H1 (cell line): ENCODE measurements around the gene LIMS1.

Source experiments
- BCL11A ChIP-seq, 2 experiments: IDR thresholded peaks; one replicate each; pipeline ENCODE4 v1.6.1; 2011; ENCODE audit warnings: low read depth in 2 of 2, low read length in 2 of 2, mild to moderate bottlenecking in 2 of 2
- CBX8 ChIP-seq: fragments of 300-800, 300-1000 bp; sonication (generic); IDR thresholded peaks from 2 replicates; pipeline ENCODE4 v1.7.1; 2016; ENCODE audit warnings: low read depth, low read length, borderline replicate concordance
- CREB1 ChIP-seq: IDR thresholded peaks from 2 replicates; pipeline ENCODE4 v1.6.1; 2012; ENCODE audit warnings: inconsistent platforms
- CTCF ChIP-seq, 3 experiments: IDR thresholded peaks; 1 replicate in 2 of 3; 2 replicates in 1 of 3; pipeline versions ENCODE4 v1.5.1 to v1.6.1; 2011; ENCODE audit warnings: low read length in 3 of 3, mild to moderate bottlenecking in 3 of 3, inconsistent platforms in 2 of 3, low read depth in 1 of 3, moderate library complexity in 1 of 3; ENCODE audit not compliant: insufficient read depth in 1 of 3; ENCODE audit errors: control extremely low read depth in 1 of 3
- HDAC6 ChIP-seq: IDR thresholded peaks from one replicate; pipeline ENCODE4 v1.7.1; 2012; ENCODE audit warnings: low read depth, mild to moderate bottlenecking, inconsistent platforms, low read length, moderate library complexity
- KDM1A ChIP-seq: fragments of 200-600, 300-600 bp; sonication (generic); IDR thresholded peaks from 2 replicates; pipeline ENCODE4 v1.7.1; 2016; ENCODE audit warnings: mild to moderate bottlenecking, low read length, borderline replicate concordance
- POLR2A ChIP-seq, 2 experiments: IDR thresholded peaks; 1 replicate in 1 of 2; 2 replicates in 1 of 2; pipeline ENCODE4 v1.6.1; 2011; ENCODE audit warnings: low read depth in 2 of 2, low read length in 2 of 2, mild to moderate bottlenecking in 2 of 2; ENCODE audit errors: control extremely low read depth in 1 of 2
- POLR2AphosphoS5 ChIP-seq: IDR thresholded peaks from 2 replicates; pipeline ENCODE4 v1.6.1; 2011; ENCODE audit warnings: low read depth, low read length
- SIX5 ChIP-seq: IDR thresholded peaks from 2 replicates; pipeline ENCODE4 v1.6.1; 2011; ENCODE audit warnings: mild to moderate bottlenecking, low read depth, low read length
- SP2 ChIP-seq: IDR thresholded peaks from 2 replicates; pipeline ENCODE4 v1.6.1; 2012; ENCODE audit warnings: mild to moderate bottlenecking, low read length, inconsistent platforms
- TAF1 ChIP-seq: IDR thresholded peaks from 2 replicates; pipeline ENCODE4 v1.6.1; 2011; ENCODE audit warnings: mild to moderate bottlenecking, low read depth, low read length
- ZNF274 ChIP-seq: IDR thresholded peaks from 2 replicates; pipeline ENCODE4 v1.7.0; 2012; ENCODE audit warnings: low read length, borderline replicate concordance; ENCODE audit errors: extremely low read depth

GRCh38 chr2:108538000-108538625 lies 3.8 kb downstream of the LIMS1 start:
- TF ChIP-seq CREB1, result no peak
- no peak for TF ChIP-seq KDM1A
- no peak for TF ChIP-seq CTCF (IDR thresholded peaks at IDR 0.05; ENCODE audit: control extremely low read depth in 1 of 3, insufficient read depth in 1 of 3, low read depth in 1 of 3, low read length in 3 of 3)
- TF ChIP-seq HDAC6, result no peak
- no peak for TF ChIP-seq BCL11A (IDR thresholded peaks at IDR 0.05; ENCODE audit: low read depth in 2 of 2, low read length in 2 of 2)
- TF ChIP-seq POLR2A (IDR thresholded peaks at IDR 0.05; ENCODE audit: control extremely low read depth in 1 of 2, low read depth in 2 of 2, low read length in 2 of 2), result no peak
- no peak for TF ChIP-seq SP2
- TF ChIP-seq SIX5, result no peak
- TF ChIP-seq TAF1, result no peak
- no peak for TF ChIP-seq ZNF274
- no peak for TF ChIP-seq CBX8
- TF ChIP-seq POLR2AphosphoS5, result no peak
